Measurements from ENCODE around the gene SERGEF.

GRCh38 chr11:17746096-17746495 lies 266.8 kb downstream of the SERGEF start:
- TF ChIP-seq CTCF (IDR thresholded peaks at IDR 0.05 in 4 of 5, conservative IDR thresholded peaks at IDR 0.05 in 1 of 5) (no peak), POLR2A (IDR thresholded peaks at IDR 0.05) (no peak)
